GM21786 (cell line): Measurements from ENCODE around the gene BAIAP2.

Experiments
- ATAC-seq: cut with Tn5 transposase; IDR thresholded peaks from one replicate; pipeline ENCODE4 v1.9.1; 2021; ENCODE audit not compliant: unreplicated experiment

The BAIAP2 gene, protein sequence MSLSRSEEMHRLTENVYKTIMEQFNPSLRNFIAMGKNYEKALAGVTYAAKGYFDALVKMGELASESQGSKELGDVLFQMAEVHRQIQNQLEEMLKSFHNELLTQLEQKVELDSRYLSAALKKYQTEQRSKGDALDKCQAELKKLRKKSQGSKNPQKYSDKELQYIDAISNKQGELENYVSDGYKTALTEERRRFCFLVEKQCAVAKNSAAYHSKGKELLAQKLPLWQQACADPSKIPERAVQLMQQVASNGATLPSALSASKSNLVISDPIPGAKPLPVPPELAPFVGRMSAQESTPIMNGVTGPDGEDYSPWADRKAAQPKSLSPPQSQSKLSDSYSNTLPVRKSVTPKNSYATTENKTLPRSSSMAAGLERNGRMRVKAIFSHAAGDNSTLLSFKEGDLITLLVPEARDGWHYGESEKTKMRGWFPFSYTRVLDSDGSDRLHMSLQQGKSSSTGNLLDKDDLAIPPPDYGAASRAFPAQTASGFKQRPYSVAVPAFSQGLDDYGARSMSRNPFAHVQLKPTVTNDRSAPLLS

DNA sequence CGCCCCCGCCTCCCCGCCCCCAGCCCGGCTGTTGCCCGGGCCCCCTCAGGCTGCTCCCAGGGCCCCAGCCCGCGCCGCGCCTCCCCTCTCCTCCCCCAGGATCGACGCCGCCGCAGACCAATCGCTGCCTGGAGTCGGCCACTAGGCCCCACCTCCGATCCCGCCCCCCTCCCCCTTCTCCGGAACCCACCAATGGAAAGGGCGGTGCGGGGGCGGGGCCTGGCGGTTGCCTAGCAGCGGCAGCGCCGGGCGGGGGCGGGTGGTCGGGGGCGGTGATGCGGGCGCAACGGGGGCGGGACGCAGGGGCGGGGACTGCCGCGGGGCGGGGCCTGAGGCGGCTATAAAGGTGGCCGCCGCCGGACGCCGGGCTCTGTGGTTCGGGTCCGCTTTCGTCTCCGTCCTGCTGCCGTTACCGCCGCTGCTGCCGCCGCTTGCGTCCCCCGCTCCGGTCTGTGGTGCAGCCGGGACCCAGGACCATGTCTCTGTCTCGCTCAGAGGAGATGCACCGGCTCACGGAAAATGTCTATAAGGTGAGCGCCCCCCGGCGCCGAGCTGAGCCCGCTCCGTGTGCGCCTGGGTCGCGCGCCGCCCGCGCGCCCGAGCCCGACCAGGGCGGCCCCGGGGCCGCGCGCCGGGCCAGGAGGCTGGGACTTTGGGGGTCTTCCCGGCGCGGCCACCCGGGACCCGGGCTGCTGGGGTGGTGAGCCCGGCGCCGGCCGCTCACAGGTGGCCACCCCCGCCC, at the start of gene BAIAP2:
BAIAP2 (plus strand) TSS at position 373 of the 742 bp plus-strand sequence; CDS start at position 477, 104 bp downstream.
- peak; percentile 47 for ATAC-seq

DNA sequence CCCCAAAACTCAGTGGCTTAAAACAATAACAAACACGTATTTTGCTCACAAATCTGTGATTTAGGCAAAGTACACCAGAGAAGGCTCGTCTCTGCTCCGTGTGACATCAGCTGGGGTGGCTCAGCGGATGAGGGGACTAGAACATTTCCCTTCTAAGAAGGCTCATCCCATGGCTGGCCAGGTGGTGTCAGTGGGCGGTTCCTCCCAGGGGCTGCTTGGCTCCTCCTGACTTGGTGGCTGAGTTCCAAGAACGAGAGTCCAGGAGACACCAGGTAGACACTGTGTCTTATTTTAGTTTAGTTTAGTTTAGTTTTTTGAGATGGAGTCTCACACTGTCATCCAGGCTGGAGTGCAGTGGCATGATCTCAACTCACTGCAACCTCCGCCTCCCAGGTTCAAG, 48.9 kb upstream of the BAIAP2 start:
- no peak for ATAC-seq

DNA sequence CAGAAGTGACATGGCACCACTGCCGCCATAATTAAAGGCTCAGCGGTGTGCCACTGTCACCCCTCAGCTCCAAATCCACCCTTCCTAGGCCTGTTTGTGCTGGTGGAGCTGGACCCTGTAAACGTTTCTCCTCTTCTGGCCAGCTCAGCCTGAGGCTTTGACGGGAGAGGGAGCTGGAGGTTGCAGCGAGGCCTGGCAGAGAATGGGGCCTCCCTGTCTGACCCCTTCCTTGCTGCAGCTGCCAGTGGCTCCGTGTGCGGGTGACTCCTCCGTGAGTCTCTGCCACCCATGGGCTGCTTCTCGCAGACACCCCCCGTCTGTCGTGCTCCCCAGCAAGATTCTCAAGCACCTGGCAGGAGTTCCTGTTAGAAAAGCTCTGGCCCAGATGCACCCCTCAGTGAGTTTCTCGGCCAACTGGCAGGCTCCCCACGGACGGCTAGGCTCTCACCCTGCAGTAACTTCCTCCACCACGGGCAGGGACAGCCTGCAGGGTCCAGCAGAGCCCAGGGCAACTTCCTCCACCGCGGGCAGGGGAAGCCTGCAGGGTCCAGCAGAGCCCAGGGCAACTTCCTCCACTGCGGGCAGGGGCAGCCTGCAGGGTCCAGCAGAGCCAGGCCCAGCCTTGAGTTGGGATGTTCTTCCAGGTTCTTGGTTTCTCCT, 48.0 kb upstream of the BAIAP2 start:
- ATAC-seq: no peak

DNA sequence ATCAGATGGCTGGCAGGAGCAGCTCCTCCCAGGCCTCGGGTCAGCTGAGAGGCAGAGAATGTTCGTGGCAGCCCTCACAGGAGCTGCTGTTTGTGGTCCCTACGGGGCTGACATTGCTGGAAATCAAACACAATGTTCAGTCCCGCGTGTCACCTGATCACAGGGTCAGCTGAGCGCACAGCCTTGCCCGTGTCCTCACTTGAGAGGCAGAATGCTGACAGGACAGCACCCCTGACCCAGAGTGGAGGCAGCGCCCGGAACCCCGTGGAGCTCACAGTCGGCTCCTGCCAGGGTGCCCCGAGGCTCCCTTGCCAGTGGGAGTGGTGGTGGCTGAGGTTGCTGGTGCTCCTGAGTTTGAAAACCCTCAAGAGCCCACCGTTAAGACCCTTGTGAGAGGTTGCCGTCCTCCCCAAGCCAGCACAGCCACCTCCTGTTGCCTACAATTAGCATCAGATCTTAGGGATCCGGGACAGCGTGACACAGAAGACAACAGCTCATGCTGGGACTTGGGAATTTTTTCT, 47.0 kb upstream of the BAIAP2 start:
- no peak for ATAC-seq

DNA sequence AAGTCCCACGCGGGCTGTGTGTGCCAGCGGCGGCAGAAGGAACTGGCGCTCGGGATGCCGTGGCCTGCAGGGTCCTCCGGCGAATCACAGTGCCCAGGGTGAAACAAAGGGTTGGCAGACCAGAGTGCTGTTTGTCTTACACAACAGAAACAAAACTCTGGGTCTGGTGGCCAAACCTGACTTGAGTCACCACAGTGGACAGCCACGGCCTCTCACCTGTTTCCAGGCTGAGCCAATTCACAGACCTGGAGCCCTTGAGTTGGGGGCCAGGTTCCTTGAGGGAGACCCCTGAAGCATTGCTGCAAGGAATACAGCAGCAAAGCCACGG, 45.4 kb upstream of the BAIAP2 start:
- ATAC-seq: no peak

DNA sequence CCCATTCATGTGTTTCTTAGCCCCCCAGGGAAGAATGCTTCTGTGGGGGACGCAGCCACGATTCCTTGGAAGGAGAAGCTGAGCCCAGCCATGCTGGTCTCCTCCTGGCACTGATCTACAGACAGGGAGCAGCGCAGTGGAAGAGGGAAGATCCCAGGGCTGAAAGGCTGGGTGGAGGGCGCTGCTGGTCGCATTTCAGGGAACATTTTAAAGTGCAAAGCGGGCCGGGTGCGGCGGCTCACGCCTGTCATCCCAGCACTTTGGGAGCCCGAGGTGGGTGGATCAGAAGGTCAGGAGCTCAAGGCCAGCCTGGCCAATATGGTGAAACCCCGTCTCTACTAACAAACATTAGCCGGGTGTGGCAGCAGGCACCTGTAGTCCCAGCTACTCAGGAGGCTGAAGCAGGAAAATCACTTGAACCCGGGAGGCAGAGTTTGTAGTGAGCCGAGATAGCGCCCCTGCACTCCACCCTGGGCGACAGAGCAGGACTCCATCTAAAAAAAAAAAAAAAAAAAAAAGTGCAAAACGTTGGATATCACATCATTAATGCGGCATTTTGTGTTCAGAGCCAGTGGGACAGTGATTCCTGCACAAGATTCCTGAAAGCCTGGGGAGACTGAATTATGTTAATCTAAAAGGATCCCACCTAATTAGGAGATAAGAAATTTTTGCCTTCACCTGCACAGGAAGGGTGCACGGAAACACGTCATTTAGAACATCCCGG, 43.9 kb upstream of the BAIAP2 start:
- no peak for ATAC-seq

DNA sequence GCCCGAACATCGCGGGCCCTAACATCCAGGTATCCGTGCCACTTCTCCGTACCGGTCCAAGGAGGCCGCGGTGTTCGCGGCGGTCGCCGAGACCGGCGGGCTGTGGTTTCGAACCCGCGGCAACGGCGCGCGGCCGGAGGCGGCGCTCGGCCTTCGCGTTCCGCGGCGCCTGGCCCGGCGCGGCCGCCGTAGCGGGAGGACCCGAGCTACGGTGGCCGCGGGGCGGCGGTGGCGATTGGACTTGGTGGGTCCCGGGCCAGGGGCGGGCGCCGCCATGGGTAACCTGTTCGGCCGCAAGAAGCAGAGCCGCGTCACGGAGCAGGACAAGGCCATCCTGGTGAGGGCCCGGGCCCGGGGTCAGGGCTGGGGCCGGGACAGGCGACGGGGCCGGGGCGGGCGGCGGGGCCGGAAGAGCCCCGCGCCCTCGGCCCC, 43.3 kb upstream of the BAIAP2 start, which contains the start of gene CHMP6:
CHMP6 (plus strand) TSS at position 197 of the 432 bp plus-strand sequence; CDS start at position 275, 78 bp downstream.
- ATAC-seq: no peak

DNA sequence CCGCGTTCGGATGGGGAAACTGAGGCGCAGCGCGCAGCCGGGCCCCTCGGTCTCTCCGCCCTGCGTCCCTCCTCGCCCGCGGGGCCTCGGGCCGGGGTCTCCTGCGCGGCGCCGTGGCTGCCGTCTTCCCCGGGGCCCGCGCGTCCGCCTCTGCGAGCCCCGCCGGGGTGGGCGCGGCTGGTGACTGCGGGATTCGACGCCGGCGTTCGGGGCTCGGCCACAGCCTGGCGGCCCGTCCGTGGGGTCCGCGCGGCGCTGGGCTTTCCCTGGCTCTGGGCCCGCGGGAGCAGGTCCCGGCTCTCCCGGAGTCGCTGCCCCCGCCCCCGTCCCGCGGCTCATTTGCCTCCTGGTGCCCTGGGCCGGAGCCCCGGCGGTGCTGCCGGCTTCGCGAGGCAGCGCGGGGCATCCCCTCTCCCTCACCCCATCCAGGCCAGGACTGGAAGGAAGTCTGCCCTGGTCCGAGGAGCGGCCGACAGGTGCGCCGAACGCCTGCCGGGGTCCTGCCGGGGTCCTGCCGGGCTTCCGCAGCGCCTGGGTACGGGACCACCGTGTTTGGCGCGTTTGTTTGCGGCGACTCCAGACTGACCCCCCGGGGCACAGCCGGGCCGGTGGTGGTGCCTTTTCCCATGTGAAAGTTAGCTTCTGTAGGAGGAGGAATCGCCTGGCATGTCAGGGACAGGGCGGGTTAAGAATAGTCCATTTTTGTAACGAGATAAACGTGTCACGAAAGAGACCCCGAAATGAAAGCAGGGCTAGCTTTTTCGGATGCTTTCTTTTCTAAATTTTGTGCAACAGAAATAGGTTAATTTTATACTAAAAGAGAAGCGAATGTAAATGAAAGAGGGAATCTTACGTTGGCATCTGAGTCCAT, 42.6 kb upstream of the BAIAP2 start:
- no peak for ATAC-seq

DNA sequence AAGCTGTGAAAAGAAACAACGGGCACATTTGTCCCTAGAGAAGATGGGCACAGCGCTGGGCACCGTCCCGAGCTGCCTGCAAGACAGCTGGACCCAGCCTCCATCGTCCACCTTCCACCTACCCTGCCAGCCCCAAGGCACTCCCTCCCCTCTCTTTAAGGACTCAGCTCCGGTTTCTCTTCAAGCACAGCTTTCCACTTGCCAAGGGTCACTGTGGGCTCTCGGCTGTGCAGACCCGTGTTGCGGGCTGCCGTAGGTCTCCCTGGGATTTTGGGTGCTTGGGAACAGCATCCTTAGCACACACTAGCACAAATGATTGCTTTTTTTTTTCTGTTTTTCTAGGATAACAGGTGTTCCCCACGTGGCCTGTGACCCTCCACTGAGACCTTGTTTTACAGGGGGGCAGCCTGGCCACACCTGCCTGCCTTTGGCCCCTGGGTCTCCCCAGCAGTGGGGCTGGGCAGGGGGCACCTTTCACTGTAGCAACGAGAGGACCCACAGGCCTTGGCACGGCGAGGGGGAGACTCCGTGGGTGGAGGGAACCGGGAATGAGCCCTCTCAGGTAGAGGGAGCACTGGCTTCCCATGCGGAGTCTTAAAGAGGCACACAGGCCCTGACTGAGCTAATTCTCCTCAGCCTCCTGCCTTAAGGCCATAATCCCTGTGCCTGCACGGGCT, 41.9 kb upstream of the BAIAP2 start:
- ATAC-seq: no peak

DNA sequence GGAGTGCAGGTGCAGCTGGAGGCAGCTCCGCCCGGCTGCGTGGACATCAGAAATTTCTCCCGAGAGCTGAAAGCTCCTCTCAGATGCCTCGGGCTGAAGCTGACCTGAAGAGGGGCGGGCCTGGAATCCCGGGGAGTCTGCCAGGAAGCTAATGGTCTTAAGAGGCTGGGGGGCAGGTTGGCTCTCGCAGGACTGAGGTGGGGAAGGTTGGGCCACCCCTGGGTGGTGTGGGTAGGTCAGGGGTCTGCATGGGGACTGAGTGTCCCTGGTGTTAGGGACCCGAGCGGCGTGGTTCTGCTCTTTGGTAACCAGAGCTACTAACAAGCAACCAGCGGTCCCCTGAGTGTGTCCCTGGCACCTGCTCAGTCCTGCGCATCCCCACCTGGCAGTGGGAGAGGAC, 39.8 kb upstream of the BAIAP2 start:
- ATAC-seq: no peak

DNA sequence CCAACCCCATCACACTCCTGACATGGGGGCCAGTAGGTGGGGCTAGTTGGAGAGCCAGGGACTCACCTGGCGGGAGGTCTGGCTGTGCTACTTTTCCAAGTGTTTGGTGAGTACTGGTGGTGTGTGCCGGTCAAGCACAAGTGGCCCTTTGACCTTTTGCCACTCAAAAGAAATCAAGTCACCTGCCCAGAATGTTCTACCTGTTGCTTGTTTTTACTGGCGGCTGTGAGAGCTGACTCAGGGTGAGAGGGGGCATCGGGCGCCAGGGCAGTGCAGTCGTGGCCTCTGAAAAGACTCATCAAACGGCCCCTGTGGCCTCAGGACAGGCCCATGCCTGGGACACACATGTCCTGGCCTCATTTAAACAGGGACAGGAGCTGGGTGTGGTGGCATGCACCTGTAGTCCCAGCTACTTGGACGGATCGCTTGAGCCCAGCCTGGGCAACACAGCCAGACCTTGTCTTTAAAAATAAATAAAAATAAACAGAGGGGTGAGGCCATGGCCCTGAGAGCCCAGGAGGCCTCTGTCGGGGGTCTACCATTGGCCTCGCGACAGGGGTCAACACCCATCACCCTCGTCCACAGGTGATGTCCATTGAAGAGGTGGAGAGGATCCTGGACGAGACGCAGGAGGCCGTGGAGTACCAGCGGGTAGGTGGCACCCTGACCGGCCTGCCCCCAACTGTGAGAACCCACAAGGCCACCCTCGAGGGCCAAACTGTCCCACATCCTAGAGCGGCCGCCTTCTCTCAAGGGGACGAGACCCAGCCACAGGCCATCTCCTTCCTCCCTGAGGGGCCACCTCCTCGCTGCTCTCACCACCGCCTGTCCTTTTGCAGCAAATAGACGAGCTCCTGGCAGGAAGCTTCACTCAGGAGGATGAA, 38.3 kb upstream of the BAIAP2 start:
- no peak for ATAC-seq

DNA sequence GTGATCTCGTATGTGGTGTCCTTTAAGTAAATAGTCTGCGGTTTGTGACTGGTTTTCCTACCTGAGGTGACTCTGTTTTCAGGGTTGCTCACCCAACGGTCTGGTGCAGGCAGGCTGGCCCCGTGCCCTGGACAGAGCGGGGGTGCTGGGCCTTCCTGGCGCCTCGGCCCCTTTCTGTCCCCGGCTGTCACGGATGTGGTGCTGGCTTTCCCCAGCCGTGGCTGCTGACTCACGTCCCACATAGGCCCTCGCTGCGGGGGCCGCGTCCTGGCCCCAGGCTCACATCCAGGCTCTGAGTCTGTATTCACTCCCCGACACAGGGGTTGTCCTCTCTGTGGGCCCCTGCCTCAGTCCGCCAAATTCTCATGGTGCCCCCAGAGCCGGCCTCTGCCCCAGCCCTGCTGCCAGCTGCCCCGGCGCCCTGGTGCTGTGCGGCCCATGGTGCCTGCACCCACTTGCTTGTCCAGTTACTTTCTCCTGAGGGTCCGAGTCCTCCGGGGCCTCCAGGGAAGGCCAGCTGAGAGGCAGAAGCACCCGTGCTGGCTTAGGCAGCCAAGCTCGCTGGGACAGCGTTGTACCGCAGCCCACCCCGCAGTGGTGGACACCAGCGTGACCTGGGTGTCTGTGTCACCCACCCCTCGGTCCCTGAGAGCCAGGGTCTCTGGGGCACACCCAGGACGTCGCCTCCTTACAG, 37.4 kb upstream of the BAIAP2 start:
- ATAC-seq: no peak

DNA sequence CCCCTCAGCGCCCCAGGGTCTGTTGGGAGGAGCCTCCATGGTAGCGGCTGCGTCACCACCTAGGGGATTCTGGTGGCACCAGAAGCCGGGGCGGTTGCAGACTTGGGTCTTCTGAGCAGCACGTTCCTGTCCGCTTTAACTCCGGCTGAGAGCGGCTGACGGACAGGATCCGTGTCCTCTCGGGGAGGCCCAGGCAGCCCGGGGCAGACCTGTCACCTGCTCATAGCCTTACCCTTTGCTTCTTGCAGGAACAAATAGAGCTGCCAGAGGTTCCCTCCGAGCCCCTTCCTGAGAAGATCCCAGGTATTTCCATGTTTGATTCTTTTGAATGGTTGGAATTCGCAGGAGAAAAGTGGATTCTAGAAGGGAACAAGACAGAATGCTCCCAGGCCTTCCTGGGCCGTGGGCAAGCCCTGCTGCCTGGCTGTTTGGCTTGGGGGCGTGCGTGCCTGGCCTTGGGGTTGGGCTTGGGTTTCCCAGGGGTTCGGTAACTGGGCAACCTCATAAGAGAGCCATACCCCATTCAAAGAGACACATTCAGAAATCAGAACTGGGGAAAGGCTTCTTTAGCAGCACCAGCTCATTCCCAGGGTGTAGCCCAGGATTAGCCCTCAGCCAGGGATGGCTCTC, 36.7 kb upstream of the BAIAP2 start:
- no peak for ATAC-seq

DNA sequence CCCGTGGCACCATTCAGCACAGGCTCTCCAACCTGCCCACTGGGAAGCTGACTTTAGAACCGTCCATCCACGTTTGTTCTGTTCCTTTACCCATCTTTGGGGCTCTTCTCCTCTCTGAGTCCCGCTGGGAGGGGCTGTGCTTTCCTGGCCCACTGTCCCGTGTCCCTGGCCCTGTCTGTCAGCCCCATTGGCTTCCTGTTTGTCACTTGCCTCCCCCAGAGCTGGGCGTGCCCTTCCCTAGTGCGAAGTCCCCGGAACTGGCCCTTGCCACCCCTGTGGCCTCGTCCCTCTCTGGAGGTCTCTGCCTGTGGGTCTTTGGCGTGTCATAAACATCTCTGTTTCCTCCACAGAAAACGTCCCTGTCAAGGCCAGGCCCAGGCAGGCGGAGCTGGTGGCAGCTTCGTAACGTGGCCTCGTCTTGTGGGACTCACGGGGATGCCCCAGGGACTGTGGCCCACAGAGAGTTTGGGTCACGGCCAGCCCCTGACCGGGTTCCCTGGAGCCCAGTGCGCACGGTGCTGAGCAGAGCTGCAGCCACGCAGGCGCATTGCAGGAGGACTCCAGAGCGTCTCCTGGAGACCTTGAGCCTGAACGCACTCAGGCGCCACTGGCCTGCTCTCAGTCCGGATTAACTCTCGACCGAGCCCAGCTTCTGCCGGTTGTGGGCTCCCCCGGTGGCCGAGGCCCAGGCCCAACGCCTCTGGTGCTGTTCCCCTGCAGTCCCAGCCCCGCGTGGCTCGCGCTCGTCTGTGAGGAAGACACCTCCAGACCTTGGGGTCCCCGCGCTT, 36.0 kb upstream of the BAIAP2 start:
- no peak for ATAC-seq

DNA sequence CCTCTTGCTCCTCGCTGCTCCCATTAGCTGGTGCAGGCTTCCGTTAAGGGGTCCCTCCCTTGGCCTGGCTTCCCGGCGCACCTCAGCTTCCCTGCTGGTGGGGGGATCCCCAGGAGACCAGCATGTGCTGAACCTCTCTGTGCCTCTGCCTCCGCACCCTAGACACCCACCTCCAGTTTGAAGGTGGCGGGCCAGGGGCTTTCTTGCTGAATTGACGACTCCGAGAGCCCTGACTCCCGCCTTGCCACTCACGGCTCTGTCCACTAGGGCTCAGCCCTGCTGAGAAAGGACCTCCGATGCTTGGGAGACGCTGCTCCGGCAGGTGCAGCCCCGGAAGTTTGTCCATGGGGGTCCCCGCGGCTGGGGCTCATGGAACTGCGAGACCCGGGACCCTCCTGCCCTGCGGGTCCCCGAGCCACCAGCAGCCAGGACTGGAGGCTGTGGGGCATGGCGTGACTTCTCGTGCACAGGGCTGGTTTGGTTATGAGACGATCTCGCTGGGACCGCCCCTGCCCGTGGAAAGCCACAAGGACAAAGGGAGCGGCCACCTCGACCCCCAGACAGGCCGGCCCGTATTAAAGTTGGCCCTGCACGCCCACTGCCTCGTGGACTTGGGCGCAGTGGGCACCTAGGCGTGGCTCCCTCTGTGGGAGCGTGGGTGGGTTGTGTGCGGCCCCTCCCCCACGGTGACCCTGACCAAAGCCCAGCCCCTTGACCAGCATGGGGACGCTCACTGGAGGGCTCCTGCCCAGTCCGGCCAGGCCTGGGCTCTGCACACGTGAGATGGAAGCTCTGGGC, 35.2 kb upstream of the BAIAP2 start:
- ATAC-seq: no peak

DNA sequence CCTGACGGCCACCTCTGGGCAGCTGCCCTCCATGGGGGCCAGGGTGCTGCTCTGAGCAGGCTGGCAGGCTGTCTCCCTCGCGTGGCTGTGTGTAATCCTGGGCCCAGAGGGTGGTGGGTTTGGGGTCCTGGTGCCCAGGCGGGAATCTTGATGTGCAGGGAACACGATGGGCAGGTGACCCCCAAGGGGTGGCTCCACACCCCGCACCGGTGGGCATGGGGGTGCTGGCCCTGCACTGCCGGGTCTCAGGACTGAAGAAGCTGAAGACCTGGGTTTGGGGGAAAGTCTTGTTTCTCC, 34.7 kb upstream of the BAIAP2 start:
- no peak for ATAC-seq
